HFF-Myc (cell line): ENCODE data around the gene FAM228B.
"Not testable (repeated sequence)": the region's sequence is repeated elsewhere in the genome, so short reads cannot be mapped to it uniquely, and the experiment has no call there.

Experiments used
- DNase-seq: peaks from one replicate; pipeline ENCODE4 v3.0.0-alpha.2; 2011; ENCODE audit warnings: low read depth; ENCODE audit errors: extremely low read depth
- H3K4me3 ChIP-seq: replicated peaks from 2 replicates; pipeline ENCODE4 v1.5.1; 2011; ENCODE audit warnings: low read depth, mild to moderate bottlenecking, control low read depth, low read length
- CTCF ChIP-seq: IDR thresholded peaks from 2 replicates; pipeline ENCODE4 v1.5.1; 2012; ENCODE audit warnings: mild to moderate bottlenecking, low read depth, low read length, control low read depth; ENCODE audit errors: missing control alignments

Gene FAM228B

GRCh38 chr2:24104110-24104650 is 19.1 kb upstream of the FAM228B start:
- DNase-seq: no peak

GRCh38 chr2:24104906-24105305 is 18.4 kb upstream of the FAM228B start:
- H3K4me3 ChIP-seq: no peak overlapping the region
- TF ChIP-seq CTCF: no peak
- DNase-seq: no peak

More at GRCh38 chr2:24104110-24104650, 19.1 kb upstream of the FAM228B start:
- no peak overlapping the region for H3K4me3 ChIP-seq
- no peak for TF ChIP-seq CTCF

GRCh38 chr2:24105816-24106215 is 17.5 kb upstream of the FAM228B start:
- no peak overlapping the region for H3K4me3 ChIP-seq
- no peak for TF ChIP-seq CTCF
- no peak for DNase-seq

- no peak for TF ChIP-seq CTCF
- no peak overlapping the region for H3K4me3 ChIP-seq
- DNase-seq: no peak
Observed at GRCh38 chr2:24106786-24107185, 16.5 kb upstream of the FAM228B start.

GRCh38 chr2:24107336-24107735 is 15.9 kb upstream of the FAM228B start:
- no peak overlapping the region for H3K4me3 ChIP-seq
- no peak for TF ChIP-seq CTCF
- no peak for DNase-seq

GRCh38 chr2:24109431-24109830 is 13.8 kb upstream of the FAM228B start:
- DNase-seq: not testable (repeated sequence)

GRCh38 chr2:24110660-24111303 is 12.5 kb upstream of the FAM228B start:
- DNase-seq: no peak
- TF ChIP-seq CTCF: no peak
- no peak overlapping the region for H3K4me3 ChIP-seq

More at GRCh38 chr2:24109431-24109830, 13.8 kb upstream of the FAM228B start:
- not testable (repeated sequence) for H3K4me3 ChIP-seq
